NCI-H2107 treated with DMSO at 0.1 percent for 48 hours (cell line): ENCODE data around the gene TMEM44.
"Not testable (repeated sequence)": the region's sequence is repeated elsewhere in the genome, so short reads cannot be mapped to it uniquely, and the experiment has no call there.

Source experiments
- DNase-seq: peaks from one replicate; lab custom pipeline; 2025; ENCODE audit not compliant: unreplicated experiment; lab: John Stamatoyannopoulos, UW

Gene TMEM44

GRCh38 chr3:194647747-194648146 lies 14.5 kb upstream of the TMEM44 start:
- no peak for DNase-seq

GRCh38 chr3:194642769-194643168 lies 9.6 kb upstream of the TMEM44 start:
- DNase-seq, result no peak

- no peak for DNase-seq
These were observed 7.6 kb upstream of the TMEM44 start for GRCh38 chr3:194640829-194641228.

- no peak for DNase-seq
These were observed 5.9 kb upstream of the TMEM44 start for GRCh38 chr3:194638991-194639605.

GRCh38 chr3:194637541-194638400 lies 4.6 kb upstream of the TMEM44 start:
- DNase-seq, result no peak

- DNase-seq, result no peak
These were observed 3.8 kb upstream of the TMEM44 start for GRCh38 chr3:194637066-194637465.

GRCh38 chr3:194632809-194633348 lies 340 bp downstream of the TMEM44 start:
- peak; percentile 39 for DNase-seq

GRCh38 chr3:194632226-194632808 lies 902 bp downstream of the TMEM44 start:
- DNase-seq, result no peak

GRCh38 chr3:194631696-194632095 lies 1.5 kb downstream of the TMEM44 start:
- DNase-seq, result no peak

- DNase-seq, result not testable (repeated sequence)
These were observed 2.5 kb downstream of the TMEM44 start for GRCh38 chr3:194630681-194631080.

GRCh38 chr3:194624956-194625355 lies 8.3 kb downstream of the TMEM44 start:
- DNase-seq, result no peak

GRCh38 chr3:194623449-194624290 lies 9.5 kb downstream of the TMEM44 start:
- DNase-seq, result no peak

- DNase-seq, result no peak
These were observed 10.4 kb downstream of the TMEM44 start for GRCh38 chr3:194622621-194623340.

- DNase-seq, result no peak
These were observed 11.3 kb downstream of the TMEM44 start for GRCh38 chr3:194621947-194622346.

GRCh38 chr3:194620196-194620595 lies 13.0 kb downstream of the TMEM44 start:
- DNase-seq, result no peak

GRCh38 chr3:194619741-194620140 lies 13.5 kb downstream of the TMEM44 start:
- no peak for DNase-seq

- DNase-seq, result no peak
These were observed 14.2 kb downstream of the TMEM44 start for GRCh38 chr3:194618858-194619608.

GRCh38 chr3:194617827-194618226 lies 15.4 kb downstream of the TMEM44 start:
- DNase-seq, result no peak

- no peak for DNase-seq
These were observed 16.0 kb downstream of the TMEM44 start for GRCh38 chr3:194617143-194617671.
